A549 (cell line): ENCODE measurements around the gene LOC128125822.

Experiments
- ATAC-seq, 2 experiments: fragments of 200-7000 bp in 1 of 2; fragments of >200 bp in 1 of 2; cut with Nextera tagmentation in 1 of 2; cut with Tn5 transposase in 1 of 2; 3 replicates each; pipeline versions ENCODE4 v1.8.0 to v1.9.1; 2018 to 2020; ENCODE audit warnings: mild to moderate bottlenecking in 1 of 2, moderate library complexity in 1 of 2
- CTCF ChIA-PET: fragments of 300-600 bp; sonication (Branson Sonifier 250); formaldehyde crosslinking; extraction: SDS; loops from one replicate; lab custom pipeline; 2021; ENCODE audit warnings: antibody characterized with exemption, inconsistent platforms; lab: Yijun Ruan, JAX
- POLR2A ChIA-PET: fragments of 350-600 bp; formaldehyde crosslinking; extraction: SDS; loops from one replicate; lab custom pipeline; 2021; ENCODE audit warnings: antibody characterized with exemption, inconsistent platforms; lab: Yijun Ruan, JAX
- DNase-seq, 2 experiments: peaks; one replicate each; pipeline versions ENCODE4 v3.0.0 to v3.0.0-alpha.2; 2011 to 2016; ENCODE audit warnings: low read depth in 1 of 2, low spot score in 1 of 2
- FAIRE-seq: peaks from 2 replicates; lab custom pipeline; 2011; peaks lifted over from hg19 to GRCh38; lab: Jason Lieb, UNC
- H3K27ac ChIP-seq, 2 experiments: fragments of >200 bp; sonication (Bioruptor Twin); formaldehyde crosslinking; 3 replicates each; pipeline ENCODE4 v1.5.1; 2016 to 2017
- H3K4me1 ChIP-seq: fragments of >200 bp; sonication (Bioruptor Twin); formaldehyde crosslinking; 3 replicates; pipeline ENCODE4 v1.6.1; 2016
- H3K4me2 ChIP-seq: fragments of >200 bp; sonication (Bioruptor Twin); formaldehyde crosslinking; 3 replicates; pipeline ENCODE4 v1.6.1; 2016
- H3K4me3 ChIP-seq: fragments of >200 bp; sonication (Bioruptor Twin); formaldehyde crosslinking; 3 replicates; pipeline ENCODE4 v1.5.1; 2016
- H3K9me3 ChIP-seq: fragments of >200 bp; sonication (Bioruptor Twin); formaldehyde crosslinking; 3 replicates; pipeline ENCODE4 v1.6.1; 2016
- BHLHE40 ChIP-seq: IDR thresholded peaks from 2 replicates; pipeline ENCODE4 v1.6.1; 2012; ENCODE audit warnings: low read depth, low read length, inconsistent platforms
- CBX2 ChIP-seq: fragments of 200-600 bp; sonication (generic); IDR thresholded peaks from 2 replicates; pipeline ENCODE4 v1.6.1; 2016; ENCODE audit warnings: low read depth, mild to moderate bottlenecking, borderline replicate concordance
- CBX8 ChIP-seq: fragments of 200-600 bp; sonication (generic); IDR thresholded peaks from 2 replicates; pipeline ENCODE4 v1.6.1; 2016
- EHF ChIP-seq: fragments of 250-450 bp; sonication (Bioruptor Pico); IDR thresholded peaks from 2 replicates; pipeline ENCODE4 v1.5.0; 2020; ENCODE audit warnings: mild to moderate bottlenecking
- FOSL2 ChIP-seq, 2 experiments: fragments of 450-650 bp in 1 of 2; fragments of >200 bp in 1 of 2; sonication (Bioruptor Twin) in 1 of 2; formaldehyde crosslinking; IDR thresholded peaks; 2 replicates each; pipeline versions ENCODE4 v1.5.0 to v1.6.1; 2016 to 2020; ENCODE audit warnings: mild to moderate bottlenecking in 1 of 2, moderate library complexity in 1 of 2
- FOXS1 ChIP-seq: fragments of 250-450 bp; sonication (Bioruptor Pico); IDR thresholded peaks from 2 replicates; pipeline ENCODE4 v1.5.0; 2020; ENCODE audit warnings: mild to moderate bottlenecking, moderate library complexity
- GATA3 ChIP-seq: IDR thresholded peaks from 2 replicates; pipeline ENCODE4 v1.6.1; 2012; ENCODE audit warnings: borderline replicate concordance
- HEYL ChIP-seq: fragments of 250-450 bp; sonication (Bioruptor Pico); IDR thresholded peaks from 2 replicates; pipeline ENCODE4 v1.8.0; 2021; ENCODE audit warnings: mild to moderate bottlenecking, moderate library complexity
- HOXB13 ChIP-seq: fragments of 250-450 bp; sonication (Bioruptor Pico); IDR thresholded peaks from 2 replicates; pipeline ENCODE4 v1.5.0; 2020; ENCODE audit warnings: low read depth, mild to moderate bottlenecking, moderate library complexity
- HOXB5 ChIP-seq: fragments of 250-450 bp; sonication (Bioruptor Pico); IDR thresholded peaks from 2 replicates; pipeline ENCODE4 v1.5.0; 2020; ENCODE audit warnings: mild to moderate bottlenecking, moderate library complexity
- JUN ChIP-seq, 2 experiments: fragments of >200 bp; sonication (Bioruptor Twin); formaldehyde crosslinking; IDR thresholded peaks; 2 replicates in 1 of 2; 3 replicates in 1 of 2; pipeline ENCODE4 v1.6.1; 2016 to 2017
- JUNB ChIP-seq: fragments of >200 bp; sonication (Bioruptor Twin); formaldehyde crosslinking; IDR thresholded peaks from 2 replicates; pipeline ENCODE4 v1.6.1; 2016
- MYC ChIP-seq: IDR thresholded peaks from 2 replicates; pipeline ENCODE4 v1.6.1; 2012; ENCODE audit warnings: mild to moderate bottlenecking, inconsistent platforms, low read length, improper control_type of control experiment, borderline replicate concordance
- NPAS2 ChIP-seq: fragments of 250-450 bp; sonication (Bioruptor Pico); IDR thresholded peaks from 2 replicates; pipeline ENCODE4 v1.8.0; 2022; ENCODE audit warnings: mild to moderate bottlenecking, moderate library complexity, borderline replicate concordance
- POLR2AphosphoS2 ChIP-seq: conservative IDR thresholded peaks from 2 replicates; pipeline ENCODE4 v1.6.1; 2012; ENCODE audit warnings: low read length, improper control_type of control experiment, inconsistent platforms
- RAD21 ChIP-seq, 2 experiments: fragments of >200 bp in 1 of 2; sonication (Bioruptor Twin) in 1 of 2; formaldehyde crosslinking in 1 of 2; IDR thresholded peaks in 1 of 2; conservative IDR thresholded peaks in 1 of 2; 2 replicates in 1 of 2; 3 replicates in 1 of 2; pipeline ENCODE4 v1.6.1; 2012 to 2018; ENCODE audit warnings: inconsistent platforms in 1 of 2
- RCOR1 ChIP-seq: fragments of 150-350 bp; IDR thresholded peaks from 2 replicates; pipeline ENCODE4 v1.6.1; 2014; ENCODE audit warnings: antibody characterized with exemption, low read length, low read depth
- RFX5 ChIP-seq: fragments of 450-650 bp; IDR thresholded peaks from 2 replicates; pipeline ENCODE4 v1.7.1; 2014; ENCODE audit warnings: antibody characterized with exemption, mild to moderate bottlenecking, moderate library complexity
- RNF2 ChIP-seq: fragments of 200-600 bp; sonication (generic); IDR thresholded peaks from 2 replicates; pipeline ENCODE4 v1.6.1; 2016; ENCODE audit warnings: low read depth, mild to moderate bottlenecking, antibody characterized with exemption, moderate library complexity, borderline replicate concordance
- SMC3 ChIP-seq: fragments of >200 bp; sonication (Bioruptor Twin); formaldehyde crosslinking; IDR thresholded peaks from 3 replicates; pipeline ENCODE4 v1.6.1; 2018; ENCODE audit warnings: inconsistent platforms
- TFCP2L1 ChIP-seq: fragments of 250-450 bp; sonication (Bioruptor Pico); IDR thresholded peaks from 2 replicates; pipeline ENCODE4 v1.5.0; 2021; ENCODE audit warnings: mild to moderate bottlenecking
- ZNF302 ChIP-seq: fragments of 250-450 bp; sonication (Bioruptor Pico); IDR thresholded peaks from 2 replicates; pipeline ENCODE4 v1.9.0; 2021; ENCODE audit warnings: inconsistent platforms, mild to moderate bottlenecking, moderate library complexity
- WGBS: methylation state at CpG from one replicate; pipeline ENCODE4 v1.1.6; 2017; ENCODE audit errors: missing lambda C conversion rate; 5-methylcytosine and 5-hydroxymethylcytosine counted together
- TF ChIP-seq, protein P1 (sequence below): IDR thresholded peaks from 2 replicates; pipeline ENCODE4 v1.6.1; 2012
- TF ChIP-seq, protein P2 (sequence below): fragments of 150-350 bp; IDR thresholded peaks from 2 replicates; pipeline ENCODE4 v1.6.1; 2014; ENCODE audit warnings: low read depth, mild to moderate bottlenecking, low read length
- TF ChIP-seq, protein P3 (sequence below): fragments of 250-450 bp; sonication (Bioruptor Pico); IDR thresholded peaks from 2 replicates; pipeline ENCODE4 v1.5.0; 2021; ENCODE audit warnings: mild to moderate bottlenecking, moderate library complexity, borderline replicate concordance

LOC128125822 gene

GRCh38 chr6:63543001-63543400 lies 29.3 kb upstream of the LOC128125822 start:
- H3K27ac ChIP-seq = peak overlapping the region in 1 of 2 experiments; percentile 67; a peak in 3 of 6 replicates
- WGBS = 74% methylated on average over 1 of the region's 1 CpG
- POLR2A ChIA-PET = no interaction called here
- no peak overlapping the region for H3K4me3 ChIP-seq
- TF ChIP-seq JUN (IDR thresholded peaks at IDR 0.05) = no peak
- TF ChIP-seq JUNB = no peak
- TF ChIP-seq NPAS2 (CRISPR knock-in tag) = no peak
- no peak for TF ChIP-seq BHLHE40
- TF ChIP-seq HEYL (CRISPR knock-in tag) = no peak
- TF ChIP-seq POLR2AphosphoS2 = no peak
- no peak for TF ChIP-seq MYC
- TF ChIP-seq TFCP2L1 (CRISPR knock-in tag) = no peak
- TF ChIP-seq RAD21 (conservative IDR thresholded peaks at IDR 0.05 in 1 of 2, IDR thresholded peaks at IDR 0.05 in 1 of 2) = no peak
- no peak for TF ChIP-seq HOXB13 (CRISPR knock-in tag)
- TF ChIP-seq FOSL2 (IDR thresholded peaks at IDR 0.05) = no peak
- no peak for TF ChIP-seq FOSL2 (CRISPR knock-in tag; IDR thresholded peaks at IDR 0.05)
- no peak for TF ChIP-seq RNF2
- no peak for TF ChIP-seq EHF (CRISPR knock-in tag)
- TF ChIP-seq SMC3 = no peak
- TF ChIP-seq, all 56 proteins: peak for 0
- DNase-seq = no peak
- CTCF ChIA-PET = interaction anchor here (0.6 to 1.7 kb wide), 2 partner anchors 92 to 191 kb away, joined by 3 to 4 read pairs; no protein-coding TSS in a partner anchor
- ATAC-seq = no peak
- Histone ChIP-seq H3K4me2 (no peak overlapping the region), H3K4me1 (peaks cover 17% of the 10 kb centered on the region), H3K9me3 (no peaks in the 10 kb centered on the region)
- FAIRE-seq = no peak

- POLR2A ChIA-PET = no interaction called here
- FAIRE-seq (no peak), DNase-seq (no peak), ATAC-seq (no peak)
- Histone ChIP-seq H3K4me2 (no peak overlapping the region; the same call in 2 of the 3 replicates), H3K4me3 (no peak overlapping the region), H3K9me3 (no peaks in the 10 kb centered on the region), H3K27ac (peak overlapping the region in 1 of 2 experiments; percentile 61; a peak in 1 of 6 replicates), H3K4me1 (peaks cover 10% of the 10 kb centered on the region; the same call in 2 of the 3 replicates)
- WGBS = 82% methylated on average over 3 of the region's 3 CpGs
- no peak for TF ChIP-seq CBX8
- no peak for TF ChIP-seq HOXB5 (CRISPR knock-in tag)
- no peak for TF ChIP-seq RCOR1
- TF ChIP-seq, protein P1, sequence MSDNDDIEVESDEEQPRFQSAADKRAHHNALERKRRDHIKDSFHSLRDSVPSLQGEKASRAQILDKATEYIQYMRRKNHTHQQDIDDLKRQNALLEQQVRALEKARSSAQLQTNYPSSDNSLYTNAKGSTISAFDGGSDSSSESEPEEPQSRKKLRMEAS = no peak
- TF ChIP-seq RFX5 = no peak
- TF ChIP-seq ZNF302 (CRISPR knock-in tag) = no peak
- TF ChIP-seq, protein P2, sequence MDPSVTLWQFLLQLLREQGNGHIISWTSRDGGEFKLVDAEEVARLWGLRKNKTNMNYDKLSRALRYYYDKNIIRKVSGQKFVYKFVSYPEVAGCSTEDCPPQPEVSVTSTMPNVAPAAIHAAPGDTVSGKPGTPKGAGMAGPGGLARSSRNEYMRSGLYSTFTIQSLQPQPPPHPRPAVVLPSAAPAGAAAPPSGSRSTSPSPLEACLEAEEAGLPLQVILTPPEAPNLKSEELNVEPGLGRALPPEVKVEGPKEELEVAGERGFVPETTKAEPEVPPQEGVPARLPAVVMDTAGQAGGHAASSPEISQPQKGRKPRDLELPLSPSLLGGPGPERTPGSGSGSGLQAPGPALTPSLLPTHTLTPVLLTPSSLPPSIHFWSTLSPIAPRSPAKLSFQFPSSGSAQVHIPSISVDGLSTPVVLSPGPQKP = no peak
- TF ChIP-seq GATA3 = no peak
- TF ChIP-seq, protein P3, sequence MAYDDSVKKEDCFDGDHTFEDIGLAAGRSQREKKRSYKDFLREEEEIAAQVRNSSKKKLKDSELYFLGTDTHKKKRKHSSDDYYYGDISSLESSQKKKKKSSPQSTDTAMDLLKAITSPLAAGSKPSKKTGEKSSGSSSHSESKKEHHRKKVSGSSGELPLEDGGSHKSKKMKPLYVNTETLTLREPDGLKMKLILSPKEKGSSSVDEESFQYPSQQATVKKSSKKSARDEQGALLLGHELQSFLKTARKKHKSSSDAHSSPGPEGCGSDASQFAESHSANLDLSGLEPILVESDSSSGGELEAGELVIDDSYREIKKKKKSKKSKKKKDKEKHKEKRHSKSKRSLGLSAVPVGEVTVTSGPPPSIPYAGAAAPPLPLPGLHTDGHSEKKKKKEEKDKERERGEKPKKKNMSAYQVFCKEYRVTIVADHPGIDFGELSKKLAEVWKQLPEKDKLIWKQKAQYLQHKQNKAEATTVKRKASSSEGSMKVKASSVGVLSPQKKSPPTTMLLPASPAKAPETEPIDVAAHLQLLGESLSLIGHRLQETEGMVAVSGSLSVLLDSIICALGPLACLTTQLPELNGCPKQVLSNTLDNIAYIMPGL (CRISPR knock-in tag) = no peak
- no peak for TF ChIP-seq FOXS1
- no peak for TF ChIP-seq CBX2
- no peak for TF ChIP-seq RNF2
- CTCF ChIA-PET = interaction anchor here (1.7 kb wide), 1 partner anchor 192 kb away, joined by 4 read pairs; no protein-coding TSS in a partner anchor
These were observed 28.3 kb upstream of the LOC128125822 start for GRCh38 chr6:63543982-63544381.
